ENCODE measurements around the gene AMBP.
"Not testable (repeated sequence)": the region's sequence is repeated elsewhere in the genome, so short reads cannot be mapped to it uniquely, and the experiment has no call there.

The AMBP gene

GRCh38 chr9:114047717-114048116, 30.4 kb downstream of the AMBP start:
- peak; percentile 27 for TF ChIP-seq CTCF (IDR thresholded peaks at IDR 0.05; ENCODE audit: low read depth, low read length, missing control alignments)
- H3K4me3 ChIP-seq (replicated peaks; ENCODE audit: low read depth, low read length): no peak overlapping the region
- DNase-seq (ENCODE audit: extremely low read depth, low read depth): no peak

- no peak for TF ChIP-seq CTCF (IDR thresholded peaks at IDR 0.05; ENCODE audit: low read depth, low read length, missing control alignments)
- peak; percentile 5 for DNase-seq (ENCODE audit: extremely low read depth, low read depth)
- H3K4me3 ChIP-seq (replicated peaks; ENCODE audit: low read depth, low read length): no peak overlapping the region
These were observed 31.2 kb downstream of the AMBP start for GRCh38 chr9:114046875-114047274.

- no peak for TF ChIP-seq CTCF (IDR thresholded peaks at IDR 0.05; ENCODE audit: low read depth, low read length, missing control alignments)
- H3K4me3 ChIP-seq (replicated peaks; ENCODE audit: low read depth, low read length): no peak overlapping the region
- no peak for DNase-seq (ENCODE audit: extremely low read depth, low read depth)
These were observed 31.8 kb downstream of the AMBP start for GRCh38 chr9:114046237-114046755.

GRCh38 chr9:114043660-114044059, 34.4 kb downstream of the AMBP start:
- not testable (repeated sequence) for DNase-seq (ENCODE audit: extremely low read depth, low read depth); H3K4me3 ChIP-seq (replicated peaks; ENCODE audit: low read depth, low read length)

GRCh38 chr9:114039484-114039883, 38.6 kb downstream of the AMBP start:
- no peak overlapping the region for H3K4me3 ChIP-seq (replicated peaks; ENCODE audit: low read depth, low read length)
- no peak for TF ChIP-seq CTCF (IDR thresholded peaks at IDR 0.05; ENCODE audit: low read depth, low read length, missing control alignments)
- no peak for DNase-seq (ENCODE audit: extremely low read depth, low read depth)

GRCh38 chr9:114038724-114039313, 39.3 kb downstream of the AMBP start:
- DNase-seq (ENCODE audit: extremely low read depth, low read depth): no peak
- no peak for TF ChIP-seq CTCF (IDR thresholded peaks at IDR 0.05; ENCODE audit: low read depth, low read length, missing control alignments)

GRCh38 chr9:114037961-114038723, 40.0 kb downstream of the AMBP start:
- TF ChIP-seq CTCF (IDR thresholded peaks at IDR 0.05; ENCODE audit: low read depth, low read length, missing control alignments): no peak
- DNase-seq (ENCODE audit: extremely low read depth, low read depth): no peak
- no peak overlapping the region for H3K4me3 ChIP-seq (replicated peaks; ENCODE audit: low read depth, low read length)

More at GRCh38 chr9:114038724-114039313, 39.3 kb downstream of the AMBP start:
- no peak overlapping the region for H3K4me3 ChIP-seq (replicated peaks; ENCODE audit: low read depth, low read length)
